Muscle layer of duodenum (tissue), 2 donors: ENCODE results near the gene MRC2.

Experiments
- H3K27ac ChIP-seq: one replicate; pipeline ENCODE4 v1.7.0; 2013; ENCODE audit warnings: mild to moderate bottlenecking, low read length
- H3K27me3 ChIP-seq: one replicate; pipeline ENCODE4 v1.7.0; 2013; ENCODE audit warnings: low read depth, mild to moderate bottlenecking, control low read depth, low read length
- H3K36me3 ChIP-seq, 2 donors: one replicate each; pipeline ENCODE4 v1.7.0; 2013; ENCODE audit warnings: low read length in 2 of 2, control low read depth in 1 of 2, mild to moderate bottlenecking in 1 of 2; ENCODE audit not compliant: insufficient read depth in 2 of 2, control insufficient read depth in 1 of 2
- H3K4me1 ChIP-seq, 2 donors: one replicate each; pipeline ENCODE4 v1.7.0; 2013; ENCODE audit warnings: low read length in 2 of 2, mild to moderate bottlenecking in 2 of 2, control low read depth in 1 of 2, moderate library complexity in 1 of 2; ENCODE audit not compliant: insufficient read depth in 2 of 2, control insufficient read depth in 1 of 2
- H3K4me3 ChIP-seq, 2 donors: one replicate each; pipeline ENCODE4 v1.7.0; 2013; ENCODE audit warnings: low read length in 2 of 2, low read depth in 1 of 2, mild to moderate bottlenecking in 1 of 2
- H3K9me3 ChIP-seq, 2 donors: one replicate each; pipeline ENCODE4 v1.7.0; 2013; ENCODE audit warnings: low read length in 2 of 2, control low read depth in 1 of 2, mild to moderate bottlenecking in 1 of 2; ENCODE audit not compliant: control insufficient read depth in 1 of 2
- donor health status: healthy.

Gene MRC2

DNA sequence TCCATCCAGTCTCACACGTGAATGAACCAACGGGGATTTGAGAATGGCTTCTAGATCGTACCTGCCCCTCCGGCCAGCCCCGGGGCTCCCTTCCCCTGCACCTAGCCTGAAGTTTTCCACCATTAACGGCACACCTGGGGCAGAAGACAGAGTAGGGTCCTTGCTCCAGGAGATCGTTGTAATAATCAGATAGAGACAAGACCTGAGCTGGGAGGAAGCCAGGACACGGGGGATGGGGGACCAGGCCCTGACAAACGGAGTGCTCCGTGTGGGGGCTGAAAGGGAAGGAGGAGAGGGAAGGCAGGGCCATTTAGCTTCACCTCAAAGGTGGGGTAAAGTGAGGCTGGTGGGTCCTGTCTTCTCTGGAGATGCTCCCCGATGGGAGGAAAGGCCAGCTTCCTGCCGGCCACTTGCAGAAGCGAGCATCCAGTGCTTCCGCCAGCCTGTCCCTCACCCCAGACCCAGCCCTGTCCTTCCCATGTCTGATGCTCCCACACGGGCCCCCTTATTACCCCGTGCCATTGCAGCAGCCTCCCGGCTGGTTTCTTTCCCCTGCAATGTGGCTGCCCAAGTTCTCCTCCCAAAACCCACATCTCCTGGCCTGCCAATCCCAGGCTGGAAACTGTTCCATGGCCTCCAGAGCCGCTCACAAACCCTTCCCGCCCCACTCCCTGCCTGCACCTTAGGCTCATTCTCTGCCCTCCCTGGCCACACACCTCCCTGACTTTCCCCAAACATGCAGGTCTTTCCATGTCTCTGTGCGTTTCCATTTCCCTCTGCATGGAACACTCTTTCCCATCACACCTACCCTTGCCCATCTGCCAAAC, 79.3 kb downstream of the MRC2 start:
- no peak overlapping the region for H3K27ac ChIP-seq

GRCh38 chr17:62707425-62707739, 79.9 kb downstream of the MRC2 start:
- Histone ChIP-seq H3K4me3 (no peak overlapping the region), H3K27ac (no peak overlapping the region), H3K27me3 (no peaks in the 10 kb centered on the region), H3K4me1 (peaks cover 0 to 14% of the 10 kb centered on the region in 2 donors), H3K9me3 (peaks cover 0 to 3% of the 10 kb centered on the region in 2 donors), H3K36me3 (no peaks in the 10 kb centered on the region)

More for the DNA sequence above, 79.3 kb downstream of the MRC2 start:
- peaks cover 0 to 3% of the 10 kb centered on the region in 2 donors for H3K9me3 ChIP-seq
- no peaks in the 10 kb centered on the region for H3K27me3 ChIP-seq
- H3K36me3 ChIP-seq = no peaks in the 10 kb centered on the region
- H3K4me3 ChIP-seq = no peak overlapping the region
- peaks cover 0 to 14% of the 10 kb centered on the region in 2 donors for H3K4me1 ChIP-seq

DNA sequence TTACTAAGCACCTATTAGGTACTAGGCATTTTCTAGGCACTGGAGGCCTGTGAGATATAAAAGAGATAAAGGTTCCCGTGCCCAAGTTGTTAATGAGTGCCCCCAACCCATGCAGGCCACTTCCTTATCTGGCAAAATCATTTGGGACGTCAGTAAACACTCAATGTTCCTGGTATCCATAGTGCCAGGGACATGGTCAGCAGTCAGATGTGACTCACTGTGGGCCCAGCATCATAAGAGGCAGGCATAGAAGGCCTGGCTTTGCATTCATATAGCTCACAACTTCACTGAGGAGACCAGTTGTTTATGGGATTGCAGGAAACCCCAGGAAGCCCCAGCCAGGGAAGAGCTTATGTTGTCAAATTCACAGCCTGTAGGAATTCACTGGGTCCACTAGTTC, 81.1 kb downstream of the MRC2 start:
- Histone ChIP-seq H3K27me3 (no peaks in the 10 kb centered on the region), H3K4me3 (no peak overlapping the region), H3K9me3 (peaks cover 0 to 3% of the 10 kb centered on the region in 2 donors), H3K27ac (no peak overlapping the region), H3K4me1 (peaks cover 0 to 10% of the 10 kb centered on the region in 2 donors), H3K36me3 (no peaks in the 10 kb centered on the region)

DNA sequence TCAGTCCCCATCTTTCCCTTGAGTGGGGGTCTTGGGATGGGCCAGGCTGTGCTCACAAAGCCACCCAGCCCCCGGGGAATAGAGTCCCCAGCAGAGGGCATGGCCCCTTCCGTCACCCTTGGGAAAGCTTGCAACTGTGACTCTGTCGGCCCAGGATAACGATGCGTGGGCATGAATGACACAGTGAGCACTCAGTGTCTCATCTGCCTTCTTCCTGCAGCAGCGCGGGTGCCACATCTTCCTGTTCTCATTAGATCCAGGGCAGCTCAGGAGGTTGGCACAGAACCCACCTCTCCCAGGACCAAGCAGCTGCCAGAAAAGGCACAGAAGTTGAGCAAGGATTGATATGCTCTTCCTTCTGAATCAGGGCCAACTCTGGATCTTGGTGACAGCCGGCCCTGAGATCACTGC, 84.7 kb downstream of the MRC2 start:
- Histone ChIP-seq H3K4me1 (no peaks in the 10 kb centered on the region), H3K27ac (no peak overlapping the region), H3K4me3 (no peak overlapping the region), H3K27me3 (no peaks in the 10 kb centered on the region), H3K36me3 (no peaks in the 10 kb centered on the region), H3K9me3 (peaks cover 0 to 3% of the 10 kb centered on the region in 2 donors)

DNA sequence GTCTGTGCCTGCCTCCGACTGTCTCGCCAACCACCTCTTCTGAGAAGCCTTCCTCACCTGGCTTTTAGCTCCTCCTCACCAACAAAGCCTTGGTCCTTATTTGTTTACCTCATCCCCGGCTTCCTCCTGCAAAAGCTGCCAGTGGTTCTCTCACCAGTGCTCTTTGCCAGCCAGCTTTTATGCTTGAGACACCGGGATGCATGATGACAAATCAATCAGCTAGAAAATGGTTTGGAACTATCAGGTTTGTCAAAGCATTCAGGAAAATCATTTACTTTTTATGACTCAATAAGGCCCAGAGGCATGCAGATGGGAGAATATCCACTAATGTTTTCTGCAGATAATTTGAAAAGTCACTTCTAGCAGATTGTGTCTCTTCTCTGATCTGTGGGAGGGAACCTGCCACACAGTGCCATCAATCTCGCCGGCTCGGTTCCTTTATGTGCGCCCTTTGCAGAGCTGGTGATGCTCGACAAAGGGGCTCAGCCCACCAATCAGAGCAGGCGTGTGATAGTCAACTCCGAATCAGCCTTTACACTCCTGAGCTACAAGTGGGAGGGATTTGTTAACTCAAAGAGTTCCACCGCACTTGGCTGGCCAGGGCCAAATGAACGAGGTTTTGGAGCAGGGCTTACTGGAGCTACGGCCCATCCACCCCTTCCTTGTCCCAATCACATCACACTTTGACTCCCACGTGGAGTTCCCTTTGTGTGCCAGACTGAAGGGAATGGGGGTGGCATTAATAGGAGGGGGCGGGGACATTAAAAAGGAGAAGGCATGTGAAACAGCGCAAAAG, 85.8 kb downstream of the MRC2 start:
- Histone ChIP-seq H3K27ac (no peak overlapping the region), H3K36me3 (no peaks in the 10 kb centered on the region), H3K4me3 (no peak overlapping the region), H3K9me3 (peaks cover 0 to 3% of the 10 kb centered on the region in 2 donors), H3K27me3 (no peaks in the 10 kb centered on the region), H3K4me1 (no peaks in the 10 kb centered on the region)

- H3K4me1 ChIP-seq = no peaks in the 10 kb centered on the region
- no peaks in the 10 kb centered on the region for H3K27me3 ChIP-seq
Observed at GRCh38 chr17:62714016-62714777, 86.7 kb downstream of the MRC2 start.

DNA sequence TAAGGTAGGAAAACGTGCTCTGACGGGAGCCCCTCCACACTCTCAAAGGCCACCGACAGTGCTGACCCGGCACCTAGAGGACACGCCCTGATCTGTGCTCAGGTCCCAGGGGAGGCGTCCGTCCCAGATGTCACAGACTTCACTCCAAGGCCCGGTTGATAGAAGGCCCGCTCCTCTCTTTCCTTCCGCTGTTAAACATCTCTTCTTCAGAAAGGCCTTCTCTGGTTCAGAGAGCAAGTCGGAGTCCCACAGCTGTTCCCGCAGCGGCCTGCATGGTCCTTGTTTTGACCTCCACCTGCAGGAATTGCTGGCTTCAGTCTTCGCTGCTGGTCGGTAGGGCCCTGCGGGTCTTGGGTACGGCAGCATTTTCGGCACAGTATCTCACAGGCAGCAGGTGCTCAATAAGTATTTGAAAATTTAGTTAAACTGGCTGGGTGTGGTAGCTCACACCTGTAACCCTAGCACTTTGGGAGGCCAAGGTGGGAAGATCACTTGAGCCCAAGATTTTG, 88.5 kb downstream of the MRC2 start:
- H3K27ac ChIP-seq = no peak overlapping the region
- no peaks in the 10 kb centered on the region for H3K4me1 ChIP-seq
- no peaks in the 10 kb centered on the region for H3K36me3 ChIP-seq
- H3K27me3 ChIP-seq = no peaks in the 10 kb centered on the region
- no peaks in the 10 kb centered on the region for H3K9me3 ChIP-seq
- H3K4me3 ChIP-seq = no peak overlapping the region

More at GRCh38 chr17:62714016-62714777, 86.7 kb downstream of the MRC2 start:
- no peaks in the 10 kb centered on the region for H3K36me3 ChIP-seq
- H3K27ac ChIP-seq = no peak overlapping the region
- H3K9me3 ChIP-seq = no peaks in the 10 kb centered on the region
- no peak overlapping the region for H3K4me3 ChIP-seq

DNA sequence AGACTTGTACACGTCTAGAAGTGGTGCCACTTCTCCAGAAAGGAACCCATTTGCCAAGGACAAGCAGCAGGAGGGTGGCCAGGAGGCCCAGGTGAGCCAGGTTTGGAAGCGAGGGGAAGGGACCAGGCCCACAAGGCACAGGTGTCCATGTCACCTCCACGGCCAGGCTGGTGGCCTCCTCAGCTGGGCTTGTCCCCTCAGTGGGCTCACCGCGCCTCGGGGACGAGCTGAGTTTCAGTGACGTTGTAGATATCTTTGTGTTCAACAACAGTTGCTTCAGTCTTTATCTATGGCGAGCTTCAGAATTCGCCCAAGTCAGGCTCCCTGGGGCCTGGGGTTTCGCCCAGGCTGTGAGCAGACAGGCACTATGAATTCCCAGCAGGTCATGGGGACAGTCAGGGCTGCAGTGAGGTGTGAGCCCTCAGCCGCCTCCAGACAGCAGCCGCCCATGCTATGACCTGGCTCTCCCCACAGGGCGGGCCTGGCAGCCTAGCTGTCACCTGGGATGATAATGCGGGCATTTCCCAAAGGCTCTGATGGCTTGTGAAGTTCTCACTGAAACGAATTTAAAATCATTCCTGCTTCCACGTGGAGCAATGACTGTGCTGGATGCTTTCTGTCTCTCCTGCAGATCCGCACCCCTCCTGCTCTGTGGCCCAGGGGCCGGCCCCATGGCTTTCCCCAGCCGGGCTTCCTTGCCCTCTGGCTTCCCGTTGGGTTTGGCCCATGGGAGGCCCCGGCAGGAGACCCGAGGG, 89.5 kb downstream of the MRC2 start:
- H3K36me3 ChIP-seq = no peaks in the 10 kb centered on the region
- no peaks in the 10 kb centered on the region for H3K27me3 ChIP-seq
- H3K9me3 ChIP-seq = no peaks in the 10 kb centered on the region
- no peak overlapping the region for H3K4me3 ChIP-seq
- no peak overlapping the region for H3K27ac ChIP-seq
- H3K4me1 ChIP-seq = no peaks in the 10 kb centered on the region

DNA sequence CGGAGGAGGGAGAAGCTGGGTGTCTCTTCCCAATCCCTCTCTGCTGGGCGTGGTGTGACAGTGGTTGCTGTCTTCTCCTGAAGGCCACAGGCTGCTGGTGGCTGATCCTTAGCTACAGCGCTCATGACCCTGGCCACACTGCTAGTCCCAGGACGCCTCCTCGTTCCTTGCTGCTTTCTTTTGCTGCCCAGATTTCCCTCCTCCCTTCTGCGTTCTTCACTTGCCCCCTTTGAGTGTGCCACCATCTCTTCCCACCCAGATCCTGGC, 90.1 kb downstream of the MRC2 start:
- H3K36me3 ChIP-seq = no peaks in the 10 kb centered on the region
- no peak overlapping the region for H3K4me3 ChIP-seq
- H3K9me3 ChIP-seq = no peaks in the 10 kb centered on the region
- no peaks in the 10 kb centered on the region for H3K4me1 ChIP-seq
- H3K27ac ChIP-seq = no peak overlapping the region
- H3K27me3 ChIP-seq = no peaks in the 10 kb centered on the region

DNA sequence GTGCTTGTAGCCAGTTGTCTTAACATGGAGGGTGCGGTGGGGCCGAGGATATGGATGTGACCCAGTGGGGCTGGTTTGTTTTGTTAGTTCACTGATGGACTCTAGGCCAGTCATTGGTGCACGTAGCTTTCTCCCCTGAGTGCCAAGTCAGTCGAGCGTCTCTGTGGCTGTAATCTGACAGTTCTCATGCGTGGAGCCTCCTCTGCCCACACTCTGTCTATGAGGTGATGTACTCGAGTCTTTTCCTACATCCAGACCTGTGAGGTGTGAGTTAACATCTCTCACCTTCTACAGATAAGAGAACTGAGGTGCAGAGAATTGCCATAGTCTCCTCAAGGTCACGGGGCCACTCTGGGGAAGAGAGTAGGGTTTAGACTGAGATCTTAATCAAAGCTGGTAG, 90.4 kb downstream of the MRC2 start:
- no peak overlapping the region for H3K27ac ChIP-seq
- no peaks in the 10 kb centered on the region for H3K27me3 ChIP-seq
- no peaks in the 10 kb centered on the region for H3K9me3 ChIP-seq
- no peaks in the 10 kb centered on the region for H3K36me3 ChIP-seq
- H3K4me3 ChIP-seq = no peak overlapping the region
- no peaks in the 10 kb centered on the region for H3K4me1 ChIP-seq

DNA sequence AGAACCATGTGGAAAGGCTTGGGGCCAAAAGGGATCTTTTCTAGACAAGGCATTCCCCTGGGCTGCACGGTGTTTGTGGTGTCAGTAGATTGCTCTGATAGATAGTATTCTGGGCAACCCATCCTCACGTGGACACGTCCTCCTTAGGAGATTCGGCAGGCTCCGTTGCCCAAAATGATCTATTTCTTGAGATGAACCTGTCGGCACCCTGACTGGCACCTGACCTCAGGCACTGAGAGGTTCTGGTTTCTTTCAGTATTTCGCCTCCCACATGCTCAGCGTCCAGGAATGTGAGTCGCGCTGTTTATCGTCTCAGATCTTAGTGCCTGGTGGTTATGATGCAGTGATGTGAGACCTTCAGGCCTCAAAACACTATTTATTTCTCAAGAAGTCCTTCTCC, 91.0 kb downstream of the MRC2 start:
- no peak overlapping the region for H3K4me3 ChIP-seq
- H3K27ac ChIP-seq = no peak overlapping the region
- no peaks in the 10 kb centered on the region for H3K9me3 ChIP-seq
- no peaks in the 10 kb centered on the region for H3K27me3 ChIP-seq
- H3K4me1 ChIP-seq = no peaks in the 10 kb centered on the region
- H3K36me3 ChIP-seq = no peaks in the 10 kb centered on the region
